SK-N-SH treated with all-trans-retinoic acid at 6 μM for 48 hours (cell line): ENCODE results near the gene MTFR1L.

Experiments
- ATAC-seq: fragments of 200-7000 bp; cut with Tn5 transposase; 3 replicates; pipeline ENCODE4 v1.9.1; 2020; ENCODE audit warnings: mild to moderate bottlenecking, moderate library complexity
- ARNTL ChIP-seq: fragments of 450-650 bp; formaldehyde crosslinking; IDR thresholded peaks from 2 replicates; pipeline ENCODE4 v1.5.0; 2020; ENCODE audit warnings: low read depth, mild to moderate bottlenecking, moderate library complexity, borderline replicate concordance
- CREB5 ChIP-seq: fragments of 250-450 bp; sonication (Bioruptor Pico); IDR thresholded peaks from 2 replicates; pipeline ENCODE4 v1.5.1; 2020; ENCODE audit warnings: low read depth, mild to moderate bottlenecking, moderate library complexity
- CSDC2 ChIP-seq: fragments of 250-450 bp; sonication (Bioruptor Pico); IDR thresholded peaks from 2 replicates; pipeline ENCODE4 v1.5.0; 2020; ENCODE audit warnings: mild to moderate bottlenecking, moderate library complexity
- ESRRG ChIP-seq: fragments of 250-450 bp; sonication (Bioruptor Pico); IDR thresholded peaks from 2 replicates; pipeline ENCODE4 v1.6.1; 2021; ENCODE audit warnings: mild to moderate bottlenecking
- GLIS3 ChIP-seq: fragments of 250-450 bp; sonication (Bioruptor Pico); IDR thresholded peaks from 2 replicates; pipeline ENCODE4 v1.5.0; 2020; ENCODE audit warnings: mild to moderate bottlenecking, moderate library complexity
- ISL1 ChIP-seq: fragments of 250-450 bp; sonication (Bioruptor Pico); IDR thresholded peaks from 2 replicates; pipeline ENCODE4 v2.1.2; 2022; ENCODE audit warnings: mild to moderate bottlenecking, moderate library complexity
- OSR1 ChIP-seq: fragments of 250-450 bp; sonication (Bioruptor Pico); IDR thresholded peaks from 2 replicates; pipeline ENCODE4 v1.8.0; 2022; ENCODE audit warnings: moderate library complexity, mild to moderate bottlenecking, inconsistent platforms
- PPARA ChIP-seq: fragments of 250-450 bp; sonication (Bioruptor Pico); IDR thresholded peaks from 2 replicates; pipeline ENCODE4 v1.5.0; 2020; ENCODE audit warnings: mild to moderate bottlenecking, borderline replicate concordance
- RARB ChIP-seq: fragments of 250-450 bp; sonication (Bioruptor Pico); IDR thresholded peaks from 2 replicates; pipeline ENCODE4 v1.8.0; 2021; ENCODE audit warnings: mild to moderate bottlenecking, moderate library complexity
- TCF4 ChIP-seq: fragments of 250-450 bp; sonication (Bioruptor Pico); IDR thresholded peaks from 2 replicates; pipeline ENCODE4 v1.8.0; 2021; ENCODE audit warnings: mild to moderate bottlenecking, moderate library complexity, borderline replicate concordance
- TOX ChIP-seq: fragments of 250-450 bp; sonication (Bioruptor Pico); IDR thresholded peaks from 2 replicates; pipeline ENCODE4 v1.8.0; 2021; ENCODE audit warnings: mild to moderate bottlenecking, moderate library complexity, borderline replicate concordance
- ZC3H10 ChIP-seq: fragments of 250-450 bp; sonication (Bioruptor Pico); IDR thresholded peaks from 2 replicates; pipeline ENCODE4 v1.5.1; 2021; ENCODE audit warnings: mild to moderate bottlenecking, moderate library complexity
- ZFP3 ChIP-seq: fragments of 250-450 bp; sonication (Bioruptor Pico); IDR thresholded peaks from 2 replicates; pipeline ENCODE4 v1.5.0; 2020; ENCODE audit warnings: mild to moderate bottlenecking, moderate library complexity
- ZFP30 ChIP-seq: fragments of 450-650 bp; formaldehyde crosslinking; IDR thresholded peaks from 2 replicates; pipeline ENCODE4 v1.5.0; 2022; ENCODE audit warnings: mild to moderate bottlenecking, moderate library complexity
- ZNF565 ChIP-seq: fragments of 450-650 bp; formaldehyde crosslinking; conservative IDR thresholded peaks from 2 replicates; pipeline ENCODE4 v1.5.0; 2020; ENCODE audit warnings: low read depth, mild to moderate bottlenecking, moderate library complexity
- ZNF70 ChIP-seq: fragments of 450-650 bp; formaldehyde crosslinking; IDR thresholded peaks from 2 replicates; pipeline ENCODE4 v1.5.0; 2020; ENCODE audit warnings: mild to moderate bottlenecking, moderate library complexity
- ZNF8 ChIP-seq: fragments of 450-650 bp; formaldehyde crosslinking; IDR thresholded peaks from 2 replicates; pipeline ENCODE4 v1.5.0; 2020; ENCODE audit warnings: mild to moderate bottlenecking, moderate library complexity
- TF ChIP-seq, protein P1 (sequence below): fragments of 250-450 bp; sonication (Bioruptor Pico); IDR thresholded peaks from 2 replicates; pipeline ENCODE4 v1.8.0; 2020; ENCODE audit warnings: mild to moderate bottlenecking, moderate library complexity, borderline replicate concordance
- TF ChIP-seq, protein P2 (sequence below): fragments of 250-450 bp; sonication (Bioruptor Pico); IDR thresholded peaks from 2 replicates; pipeline ENCODE4 v1.5.0; 2020; ENCODE audit warnings: mild to moderate bottlenecking, moderate library complexity
- TF ChIP-seq, protein P3 (sequence below): fragments of 250-450 bp; sonication (Bioruptor Pico); IDR thresholded peaks from 2 replicates; pipeline ENCODE4 v1.8.0; 2021; ENCODE audit warnings: low read depth, mild to moderate bottlenecking, moderate library complexity, borderline replicate concordance

MTFR1L gene

GRCh38 chr1:25856856-25857255 is 37.1 kb downstream of the MTFR1L start:
- ATAC-seq: no peak
- TF ChIP-seq ZC3H10 (CRISPR knock-in tag) (no peak), TCF4 (no peak), ZFP30 (CRISPR knock-in tag) (no peak), CSDC2 (CRISPR knock-in tag) (no peak), ZNF70 (CRISPR knock-in tag) (no peak), ESRRG (CRISPR knock-in tag) (no peak), RARB (CRISPR knock-in tag) (no peak), ZFP3 (CRISPR knock-in tag) (no peak), ARNTL (CRISPR knock-in tag) (no peak), ISL1 (CRISPR knock-in tag) (no peak), ZNF565 (CRISPR knock-in tag) (no peak), GLIS3 (no peak), TOX (no peak)
- TF ChIP-seq, protein P1, sequence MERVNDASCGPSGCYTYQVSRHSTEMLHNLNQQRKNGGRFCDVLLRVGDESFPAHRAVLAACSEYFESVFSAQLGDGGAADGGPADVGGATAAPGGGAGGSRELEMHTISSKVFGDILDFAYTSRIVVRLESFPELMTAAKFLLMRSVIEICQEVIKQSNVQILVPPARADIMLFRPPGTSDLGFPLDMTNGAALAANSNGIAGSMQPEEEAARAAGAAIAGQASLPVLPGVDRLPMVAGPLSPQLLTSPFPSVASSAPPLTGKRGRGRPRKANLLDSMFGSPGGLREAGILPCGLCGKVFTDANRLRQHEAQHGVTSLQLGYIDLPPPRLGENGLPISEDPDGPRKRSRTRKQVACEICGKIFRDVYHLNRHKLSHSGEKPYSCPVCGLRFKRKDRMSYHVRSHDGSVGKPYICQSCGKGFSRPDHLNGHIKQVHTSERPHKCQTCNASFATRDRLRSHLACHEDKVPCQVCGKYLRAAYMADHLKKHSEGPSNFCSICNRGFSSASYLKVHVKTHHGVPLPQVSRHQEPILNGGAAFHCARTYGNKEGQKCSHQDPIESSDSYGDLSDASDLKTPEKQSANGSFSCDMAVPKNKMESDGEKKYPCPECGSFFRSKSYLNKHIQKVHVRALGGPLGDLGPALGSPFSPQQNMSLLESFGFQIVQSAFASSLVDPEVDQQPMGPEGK: no peak
- TF ChIP-seq, protein P2, sequence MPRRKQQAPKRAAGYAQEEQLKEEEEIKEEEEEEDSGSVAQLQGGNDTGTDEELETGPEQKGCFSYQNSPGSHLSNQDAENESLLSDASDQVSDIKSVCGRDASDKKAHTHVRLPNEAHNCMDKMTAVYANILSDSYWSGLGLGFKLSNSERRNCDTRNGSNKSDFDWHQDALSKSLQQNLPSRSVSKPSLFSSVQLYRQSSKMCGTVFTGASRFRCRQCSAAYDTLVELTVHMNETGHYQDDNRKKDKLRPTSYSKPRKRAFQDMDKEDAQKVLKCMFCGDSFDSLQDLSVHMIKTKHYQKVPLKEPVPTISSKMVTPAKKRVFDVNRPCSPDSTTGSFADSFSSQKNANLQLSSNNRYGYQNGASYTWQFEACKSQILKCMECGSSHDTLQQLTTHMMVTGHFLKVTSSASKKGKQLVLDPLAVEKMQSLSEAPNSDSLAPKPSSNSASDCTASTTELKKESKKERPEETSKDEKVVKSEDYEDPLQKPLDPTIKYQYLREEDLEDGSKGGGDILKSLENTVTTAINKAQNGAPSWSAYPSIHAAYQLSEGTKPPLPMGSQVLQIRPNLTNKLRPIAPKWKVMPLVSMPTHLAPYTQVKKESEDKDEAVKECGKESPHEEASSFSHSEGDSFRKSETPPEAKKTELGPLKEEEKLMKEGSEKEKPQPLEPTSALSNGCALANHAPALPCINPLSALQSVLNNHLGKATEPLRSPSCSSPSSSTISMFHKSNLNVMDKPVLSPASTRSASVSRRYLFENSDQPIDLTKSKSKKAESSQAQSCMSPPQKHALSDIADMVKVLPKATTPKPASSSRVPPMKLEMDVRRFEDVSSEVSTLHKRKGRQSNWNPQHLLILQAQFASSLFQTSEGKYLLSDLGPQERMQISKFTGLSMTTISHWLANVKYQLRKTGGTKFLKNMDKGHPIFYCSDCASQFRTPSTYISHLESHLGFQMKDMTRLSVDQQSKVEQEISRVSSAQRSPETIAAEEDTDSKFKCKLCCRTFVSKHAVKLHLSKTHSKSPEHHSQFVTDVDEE: no peak
- TF ChIP-seq, protein P3, sequence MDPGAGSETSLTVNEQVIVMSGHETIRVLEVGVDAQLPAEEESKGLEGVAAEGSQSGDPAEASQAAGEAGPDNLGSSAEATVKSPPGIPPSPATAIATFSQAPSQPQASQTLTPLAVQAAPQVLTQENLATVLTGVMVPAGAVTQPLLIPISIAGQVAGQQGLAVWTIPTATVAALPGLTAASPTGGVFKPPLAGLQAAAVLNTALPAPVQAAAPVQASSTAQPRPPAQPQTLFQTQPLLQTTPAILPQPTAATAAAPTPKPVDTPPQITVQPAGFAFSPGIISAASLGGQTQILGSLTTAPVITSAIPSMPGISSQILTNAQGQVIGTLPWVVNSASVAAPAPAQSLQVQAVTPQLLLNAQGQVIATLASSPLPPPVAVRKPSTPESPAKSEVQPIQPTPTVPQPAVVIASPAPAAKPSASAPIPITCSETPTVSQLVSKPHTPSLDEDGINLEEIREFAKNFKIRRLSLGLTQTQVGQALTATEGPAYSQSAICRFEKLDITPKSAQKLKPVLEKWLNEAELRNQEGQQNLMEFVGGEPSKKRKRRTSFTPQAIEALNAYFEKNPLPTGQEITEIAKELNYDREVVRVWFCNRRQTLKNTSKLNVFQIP (CRISPR knock-in tag): no peak
- TF ChIP-seq, all 23 proteins: peak for 0

DNA sequence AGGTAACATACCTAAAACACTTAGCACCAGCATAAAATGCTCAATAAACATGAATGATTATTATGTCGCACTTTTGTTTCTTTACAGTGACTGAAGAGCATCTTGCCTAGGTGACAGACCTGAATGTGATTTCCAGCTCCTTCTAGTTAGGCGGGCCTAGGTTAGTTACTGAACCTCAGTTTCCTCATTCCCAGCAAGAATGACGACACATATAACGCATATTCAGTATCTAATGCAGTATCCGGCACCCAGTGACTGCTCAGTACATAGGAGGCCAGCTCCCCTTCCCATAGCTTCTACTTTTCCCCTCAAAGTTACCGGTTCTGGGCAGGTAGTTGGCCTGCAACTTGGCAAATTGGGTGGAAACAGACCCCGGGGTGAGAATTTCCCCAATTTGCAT is 38.7 kb downstream of the MTFR1L start:
- no peak; the same call in 2 of the 3 replicates for ATAC-seq
- TF ChIP-seq GLIS3 (no peak), ISL1 (CRISPR knock-in tag) (no peak), CSDC2 (CRISPR knock-in tag) (no peak), ESRRG (CRISPR knock-in tag) (no peak)

- no peak for TF ChIP-seq ZNF70 (CRISPR knock-in tag)
- no peak for TF ChIP-seq OSR1
- no peak for TF ChIP-seq CSDC2 (CRISPR knock-in tag)
- no peak for TF ChIP-seq RARB (CRISPR knock-in tag)
- TF ChIP-seq, protein P3 (CRISPR knock-in tag): no peak
- TF ChIP-seq GLIS3: no peak
- no peak for TF ChIP-seq PPARA
- no peak for TF ChIP-seq CREB5 (CRISPR knock-in tag)
- no peak for TF ChIP-seq ZNF8 (CRISPR knock-in tag)
- no peak for TF ChIP-seq ZNF565 (CRISPR knock-in tag)
- ATAC-seq: peak; percentile 96
Observed at GRCh38 chr1:25858906-25859789, 39.4 kb downstream of the MTFR1L start, which contains the start of gene AUNIP. TSS of gene AUNIP (minus strand) at chr1:25859457. CDS start at chr1:25859357, 100 bp downstream.
